ENCODE data around the gene CCDC15.

- TF ChIP-seq, protein P1, sequence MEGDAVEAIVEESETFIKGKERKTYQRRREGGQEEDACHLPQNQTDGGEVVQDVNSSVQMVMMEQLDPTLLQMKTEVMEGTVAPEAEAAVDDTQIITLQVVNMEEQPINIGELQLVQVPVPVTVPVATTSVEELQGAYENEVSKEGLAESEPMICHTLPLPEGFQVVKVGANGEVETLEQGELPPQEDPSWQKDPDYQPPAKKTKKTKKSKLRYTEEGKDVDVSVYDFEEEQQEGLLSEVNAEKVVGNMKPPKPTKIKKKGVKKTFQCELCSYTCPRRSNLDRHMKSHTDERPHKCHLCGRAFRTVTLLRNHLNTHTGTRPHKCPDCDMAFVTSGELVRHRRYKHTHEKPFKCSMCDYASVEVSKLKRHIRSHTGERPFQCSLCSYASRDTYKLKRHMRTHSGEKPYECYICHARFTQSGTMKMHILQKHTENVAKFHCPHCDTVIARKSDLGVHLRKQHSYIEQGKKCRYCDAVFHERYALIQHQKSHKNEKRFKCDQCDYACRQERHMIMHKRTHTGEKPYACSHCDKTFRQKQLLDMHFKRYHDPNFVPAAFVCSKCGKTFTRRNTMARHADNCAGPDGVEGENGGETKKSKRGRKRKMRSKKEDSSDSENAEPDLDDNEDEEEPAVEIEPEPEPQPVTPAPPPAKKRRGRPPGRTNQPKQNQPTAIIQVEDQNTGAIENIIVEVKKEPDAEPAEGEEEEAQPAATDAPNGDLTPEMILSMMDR (IDR thresholded peaks at IDR 0.05): no peak
- no peak for TF ChIP-seq POLR2A (IDR thresholded peaks at IDR 0.05)
These were observed 17.8 kb downstream of the CCDC15 start for GRCh38 chr11:124971810-124972209.

Data from ovary (tissue), 3 donors.